Measurements from ENCODE around the gene SYCP2L. TPM values are rescaled to one million over a fixed set of nuclear protein-coding genes. Genes with fewer than 3 reads are reported as not detected.

The SYCP2L gene
- total and polyA plus RNA-seq, 2 experiments from 2014 or later = 10.5 to 11.0 TPM

DNA sequence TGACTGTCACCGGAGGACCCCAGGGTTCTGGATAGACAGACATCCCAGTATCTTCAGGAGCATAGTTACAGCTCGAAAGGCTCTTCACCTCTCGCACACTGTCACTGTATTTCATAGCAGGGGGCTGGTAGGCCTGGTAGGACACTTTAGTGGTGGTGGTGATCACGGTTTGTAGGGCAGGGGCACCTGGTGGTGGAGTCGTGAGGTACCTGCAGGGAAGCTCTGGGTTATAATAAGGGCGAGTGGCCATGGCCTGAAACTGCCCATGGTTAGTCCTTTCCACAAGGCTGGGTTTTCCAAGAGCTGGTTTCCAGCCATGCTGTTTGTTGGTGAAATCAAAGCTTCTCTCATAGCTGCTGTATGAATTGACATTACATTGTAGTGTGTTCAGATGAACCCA is 12.6 kb upstream of the SYCP2L start:
- Mint-ChIP-seq H3K27me3 (ENCODE audit: insufficient read depth, low read depth, poor library complexity) (peaks cover 6% of the 10 kb centered on the region), H3K4me3 (no peak overlapping the region), H3K9me3 (no peaks in the 10 kb centered on the region), H3K36me3 (ENCODE audit: low read depth) (no peaks in the 10 kb centered on the region), H3K4me1 (peaks cover 4% of the 10 kb centered on the region; the same call in 2 of the 3 replicates), H3K27ac (no peak overlapping the region)
- Histone ChIP-seq H2AFZ (peak overlapping the region; percentile 52; the same call in 1 of the 2 replicates), H4K20me1 (replicated peaks; ENCODE audit: insufficient read depth) (no peaks in the 10 kb centered on the region), H3F3A (replicated peaks; ENCODE audit: low read depth) (no peaks in the 10 kb centered on the region), H3K36me3 (ENCODE audit: insufficient read depth) (no peaks in the 10 kb centered on the region), H3K4me2 (no peak overlapping the region), H3K9me2 (ENCODE audit: insufficient read depth) (no peaks in the 10 kb centered on the region), H3K27me3 (ENCODE audit: insufficient read depth) (peaks cover 8% of the 10 kb centered on the region), H3K27ac (ENCODE audit: low read depth) (no peak overlapping the region), H3K4me3 (no peak overlapping the region), H3K79me2 (replicated peaks; ENCODE audit: insufficient read depth) (no peaks in the 10 kb centered on the region), H3K4me1 (ENCODE audit: insufficient read depth) (no peaks in the 10 kb centered on the region)
- TF ChIP-seq, protein P1, sequence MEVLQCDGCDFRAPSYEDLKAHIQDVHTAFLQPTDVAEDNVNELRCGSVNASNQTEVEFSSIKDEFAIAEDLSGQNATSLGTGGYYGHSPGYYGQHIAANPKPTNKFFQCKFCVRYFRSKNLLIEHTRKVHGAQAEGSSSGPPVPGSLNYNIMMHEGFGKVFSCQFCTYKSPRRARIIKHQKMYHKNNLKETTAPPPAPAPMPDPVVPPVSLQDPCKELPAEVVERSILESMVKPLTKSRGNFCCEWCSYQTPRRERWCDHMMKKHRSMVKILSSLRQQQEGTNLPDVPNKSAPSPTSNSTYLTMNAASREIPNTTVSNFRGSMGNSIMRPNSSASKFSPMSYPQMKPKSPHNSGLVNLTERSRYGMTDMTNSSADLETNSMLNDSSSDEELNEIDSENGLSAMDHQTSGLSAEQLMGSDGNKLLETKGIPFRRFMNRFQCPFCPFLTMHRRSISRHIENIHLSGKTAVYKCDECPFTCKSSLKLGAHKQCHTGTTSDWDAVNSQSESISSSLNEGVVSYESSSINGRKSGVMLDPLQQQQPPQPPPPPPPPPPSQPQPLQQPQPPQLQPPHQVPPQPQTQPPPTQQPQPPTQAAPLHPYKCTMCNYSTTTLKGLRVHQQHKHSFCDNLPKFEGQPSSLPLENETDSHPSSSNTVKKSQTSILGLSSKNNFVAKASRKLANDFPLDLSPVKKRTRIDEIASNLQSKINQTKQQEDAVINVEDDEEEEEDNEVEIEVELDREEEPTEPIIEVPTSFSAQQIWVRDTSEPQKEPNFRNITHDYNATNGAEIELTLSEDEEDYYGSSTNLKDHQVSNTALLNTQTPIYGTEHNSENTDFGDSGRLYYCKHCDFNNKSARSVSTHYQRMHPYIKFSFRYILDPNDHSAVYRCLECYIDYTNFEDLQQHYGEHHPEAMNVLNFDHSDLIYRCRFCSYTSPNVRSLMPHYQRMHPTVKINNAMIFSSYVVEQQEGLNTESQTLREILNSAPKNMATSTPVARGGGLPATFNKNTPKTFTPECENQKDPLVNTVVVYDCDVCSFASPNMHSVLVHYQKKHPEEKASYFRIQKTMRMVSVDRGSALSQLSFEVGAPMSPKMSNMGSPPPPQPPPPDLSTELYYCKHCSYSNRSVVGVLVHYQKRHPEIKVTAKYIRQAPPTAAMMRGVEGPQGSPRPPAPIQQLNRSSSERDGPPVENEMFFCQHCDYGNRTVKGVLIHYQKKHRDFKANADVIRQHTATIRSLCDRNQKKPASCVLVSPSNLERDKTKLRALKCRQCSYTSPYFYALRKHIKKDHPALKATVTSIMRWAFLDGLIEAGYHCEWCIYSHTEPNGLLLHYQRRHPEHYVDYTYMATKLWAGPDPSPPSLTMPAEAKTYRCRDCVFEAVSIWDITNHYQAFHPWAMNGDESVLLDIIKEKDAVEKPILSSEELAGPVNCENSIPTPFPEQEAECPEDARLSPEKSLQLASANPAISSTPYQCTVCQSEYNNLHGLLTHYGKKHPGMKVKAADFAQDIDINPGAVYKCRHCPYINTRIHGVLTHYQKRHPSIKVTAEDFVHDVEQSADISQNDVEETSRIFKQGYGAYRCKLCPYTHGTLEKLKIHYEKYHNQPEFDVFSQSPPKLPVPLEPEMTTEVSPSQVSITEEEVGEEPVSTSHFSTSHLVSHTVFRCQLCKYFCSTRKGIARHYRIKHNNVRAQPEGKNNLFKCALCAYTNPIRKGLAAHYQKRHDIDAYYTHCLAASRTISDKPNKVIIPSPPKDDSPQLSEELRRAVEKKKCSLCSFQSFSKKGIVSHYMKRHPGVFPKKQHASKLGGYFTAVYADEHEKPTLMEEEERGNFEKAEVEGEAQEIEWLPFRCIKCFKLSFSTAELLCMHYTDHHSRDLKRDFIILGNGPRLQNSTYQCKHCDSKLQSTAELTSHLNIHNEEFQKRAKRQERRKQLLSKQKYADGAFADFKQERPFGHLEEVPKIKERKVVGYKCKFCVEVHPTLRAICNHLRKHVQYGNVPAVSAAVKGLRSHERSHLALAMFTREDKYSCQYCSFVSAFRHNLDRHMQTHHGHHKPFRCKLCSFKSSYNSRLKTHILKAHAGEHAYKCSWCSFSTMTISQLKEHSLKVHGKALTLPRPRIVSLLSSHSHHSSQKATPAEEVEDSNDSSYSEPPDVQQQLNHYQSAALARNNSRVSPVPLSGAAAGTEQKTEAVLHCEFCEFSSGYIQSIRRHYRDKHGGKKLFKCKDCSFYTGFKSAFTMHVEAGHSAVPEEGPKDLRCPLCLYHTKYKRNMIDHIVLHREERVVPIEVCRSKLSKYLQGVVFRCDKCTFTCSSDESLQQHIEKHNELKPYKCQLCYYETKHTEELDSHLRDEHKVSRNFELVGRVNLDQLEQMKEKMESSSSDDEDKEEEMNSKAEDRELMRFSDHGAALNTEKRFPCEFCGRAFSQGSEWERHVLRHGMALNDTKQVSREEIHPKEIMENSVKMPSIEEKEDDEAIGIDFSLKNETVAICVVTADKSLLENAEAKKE (CRISPR knock-in tag; IDR thresholded peaks at IDR 0.05) = no peak
- TF ChIP-seq, protein P2, sequence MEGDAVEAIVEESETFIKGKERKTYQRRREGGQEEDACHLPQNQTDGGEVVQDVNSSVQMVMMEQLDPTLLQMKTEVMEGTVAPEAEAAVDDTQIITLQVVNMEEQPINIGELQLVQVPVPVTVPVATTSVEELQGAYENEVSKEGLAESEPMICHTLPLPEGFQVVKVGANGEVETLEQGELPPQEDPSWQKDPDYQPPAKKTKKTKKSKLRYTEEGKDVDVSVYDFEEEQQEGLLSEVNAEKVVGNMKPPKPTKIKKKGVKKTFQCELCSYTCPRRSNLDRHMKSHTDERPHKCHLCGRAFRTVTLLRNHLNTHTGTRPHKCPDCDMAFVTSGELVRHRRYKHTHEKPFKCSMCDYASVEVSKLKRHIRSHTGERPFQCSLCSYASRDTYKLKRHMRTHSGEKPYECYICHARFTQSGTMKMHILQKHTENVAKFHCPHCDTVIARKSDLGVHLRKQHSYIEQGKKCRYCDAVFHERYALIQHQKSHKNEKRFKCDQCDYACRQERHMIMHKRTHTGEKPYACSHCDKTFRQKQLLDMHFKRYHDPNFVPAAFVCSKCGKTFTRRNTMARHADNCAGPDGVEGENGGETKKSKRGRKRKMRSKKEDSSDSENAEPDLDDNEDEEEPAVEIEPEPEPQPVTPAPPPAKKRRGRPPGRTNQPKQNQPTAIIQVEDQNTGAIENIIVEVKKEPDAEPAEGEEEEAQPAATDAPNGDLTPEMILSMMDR (conservative IDR thresholded peaks at IDR 0.05; ENCODE audit: low read depth in 2 of 2) = peak in 1 of 2 experiments; percentile 33; a peak in 2 of 4 replicates
- DNase-seq (ENCODE audit: low spot score) (no peak), ATAC-seq (peak; percentile 68; the same call in 2 of the 3 replicates)

DNA sequence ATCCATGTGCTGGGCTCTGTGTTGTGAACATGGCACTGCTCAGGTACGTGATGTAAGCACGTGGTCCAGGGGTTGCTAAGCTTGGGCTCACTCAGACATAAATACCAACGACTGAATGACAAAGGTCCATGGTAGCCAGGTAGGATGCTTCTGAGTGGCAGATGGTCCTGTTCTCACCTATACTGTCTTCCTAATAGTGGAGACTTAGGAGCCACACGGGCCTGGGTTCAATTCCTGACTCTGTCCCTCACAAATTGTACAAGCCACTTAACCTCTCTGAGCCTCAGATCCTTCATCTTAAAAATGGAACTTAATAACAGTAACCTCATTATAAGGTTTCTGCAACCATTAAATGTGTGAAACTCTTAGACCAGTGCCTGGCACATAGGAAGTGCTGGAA is 11.8 kb upstream of the SYCP2L start:
- Mint-ChIP-seq H3K36me3 (ENCODE audit: low read depth) (no peaks in the 10 kb centered on the region), H3K4me3 (no peak overlapping the region), H3K27ac (no peak overlapping the region), H3K27me3 (ENCODE audit: insufficient read depth, low read depth, poor library complexity) (peaks cover 14% of the 10 kb centered on the region), H3K9me3 (no peaks in the 10 kb centered on the region), H3K4me1 (peaks cover 4% of the 10 kb centered on the region; the same call in 2 of the 3 replicates)
- Histone ChIP-seq H3K27me3 (ENCODE audit: insufficient read depth) (peaks cover 16% of the 10 kb centered on the region), H3F3A (replicated peaks; ENCODE audit: low read depth) (no peaks in the 10 kb centered on the region), H4K20me1 (replicated peaks; ENCODE audit: insufficient read depth) (no peaks in the 10 kb centered on the region), H3K27ac (ENCODE audit: low read depth) (no peak overlapping the region), H3K4me3 (no peak overlapping the region), H3K79me2 (replicated peaks; ENCODE audit: insufficient read depth) (no peaks in the 10 kb centered on the region), H2AFZ (no peak overlapping the region), H3K9me2 (ENCODE audit: insufficient read depth) (no peaks in the 10 kb centered on the region), H3K4me2 (no peak overlapping the region), H3K36me3 (ENCODE audit: insufficient read depth) (no peaks in the 10 kb centered on the region), H3K4me1 (ENCODE audit: insufficient read depth) (no peaks in the 10 kb centered on the region)
- ATAC-seq = no peak
- no peak for DNase-seq (ENCODE audit: low spot score)
- TF ChIP-seq, protein P1 (CRISPR knock-in tag; IDR thresholded peaks at IDR 0.05) = no peak
